H1 (cell line): ENCODE results near the gene CHD5. TPM values are rescaled to one million over a fixed set of nuclear protein-coding genes. Genes with fewer than 3 reads are reported as not detected.

Experiments used
- CTCF ChIA-PET: fragments of 300-600 bp; sonication (Branson Sonifier 250); formaldehyde crosslinking; loops from one replicate; lab custom pipeline; 2021; ENCODE audit not compliant: partially characterized antibody; lab: Charles Lee
- POLR2A ChIA-PET: fragments of 300-600 bp; sonication (Branson Sonifier 250); formaldehyde crosslinking; loops from one replicate; lab custom pipeline; 2021; ENCODE audit warnings: inconsistent platforms; ENCODE audit not compliant: partially characterized antibody; lab: Charles Lee
- DNase-seq, 2 experiments: peaks; one replicate each; pipeline versions ENCODE4 v3.0.0 to v3.0.0-alpha.2; 2010 to 2022; ENCODE audit warnings: low spot score in 2 of 2, low read depth in 1 of 2, mixed read lengths in 1 of 2
- FAIRE-seq: peaks from 2 replicates; lab custom pipeline; 2011; peaks lifted over from hg19 to GRCh38; lab: Jason Lieb, UNC
- H2AFZ ChIP-seq: 2 replicates; pipeline ENCODE4 v1.8.1; 2012; ENCODE audit warnings: low read length, inconsistent platforms
- H2AK5ac ChIP-seq: 2 replicates; pipeline ENCODE4 v1.6.1; 2013; ENCODE audit warnings: low read depth, low read length
- H2BK120ac ChIP-seq: replicated peaks from 2 replicates; pipeline ENCODE3; 2013; ENCODE audit warnings: low read depth, low read length, inconsistent platforms
- H2BK12ac ChIP-seq: 2 replicates; pipeline ENCODE4 v1.6.1; 2013; ENCODE audit warnings: low read depth, low read length
- H2BK15ac ChIP-seq: 2 replicates; pipeline ENCODE4 v1.6.1; 2013; ENCODE audit warnings: low read length
- H2BK20ac ChIP-seq: 2 replicates; pipeline ENCODE4 v1.6.1; 2013; ENCODE audit warnings: low read length
- H2BK5ac ChIP-seq: 2 replicates; pipeline ENCODE4 v1.6.1; 2013; ENCODE audit warnings: low read depth, low read length
- H3K14ac ChIP-seq: 2 replicates; pipeline ENCODE4 v1.6.1; 2013; ENCODE audit warnings: inconsistent platforms; ENCODE audit not compliant: insufficient read length
- H3K18ac ChIP-seq: 2 replicates; pipeline ENCODE4 v1.6.1; 2013; ENCODE audit warnings: low read length; ENCODE audit errors: extremely low read depth
- H3K23ac ChIP-seq: 2 replicates; pipeline ENCODE4 v1.6.1; 2013; ENCODE audit warnings: inconsistent platforms; ENCODE audit not compliant: insufficient read length
- H3K23me2 ChIP-seq: 2 replicates; pipeline ENCODE4 v1.6.1; 2013; ENCODE audit warnings: low read depth, low read length
- H3K27ac ChIP-seq: 2 replicates; pipeline ENCODE4 v1.6.1; 2011; ENCODE audit warnings: low read depth, low read length, inconsistent platforms
- H3K27me3 ChIP-seq, 4 experiments: replicated peaks in 1 of 4; 1 replicate in 1 of 4; 2 replicates in 3 of 4; pipeline versions ENCODE4 v1.6.1 to v1.8.1; 2011 to 2013; ENCODE audit warnings: low read length in 3 of 4, mild to moderate bottlenecking in 3 of 4, inconsistent platforms in 2 of 4, mixed read lengths in 2 of 4, moderate library complexity in 1 of 4; ENCODE audit not compliant: control insufficient read depth in 3 of 4, insufficient read depth in 3 of 4; ENCODE audit errors: extremely low read depth in 1 of 4
- H3K36me3 ChIP-seq, 4 experiments: 2 replicates each; pipeline versions ENCODE4 v1.6.1 to v1.8.1; 2011 to 2013; ENCODE audit warnings: mild to moderate bottlenecking in 4 of 4, low read length in 3 of 4, moderate library complexity in 2 of 4, control low read depth in 1 of 4, inconsistent platforms in 1 of 4; ENCODE audit not compliant: insufficient read depth in 4 of 4, control insufficient read depth in 2 of 4
- H3K4ac ChIP-seq: replicated peaks from 2 replicates; pipeline ENCODE3; 2013; ENCODE audit warnings: low read length, low read depth, mixed read lengths, inconsistent platforms; ENCODE audit not compliant: insufficient read length
- H3K4me1 ChIP-seq, 4 experiments: replicated peaks in 1 of 4; 1 replicate in 1 of 4; 2 replicates in 3 of 4; pipeline versions ENCODE4 v1.6.1 to v1.8.1; 2011 to 2013; ENCODE audit warnings: low read length in 3 of 4, inconsistent platforms in 2 of 4, mixed read lengths in 1 of 4; ENCODE audit not compliant: insufficient read depth in 4 of 4, control insufficient read depth in 3 of 4
- H3K4me2 ChIP-seq, 2 experiments: 2 replicates each; pipeline versions ENCODE4 v1.6.1 to v1.8.1; 2011 to 2013; ENCODE audit warnings: low read depth in 2 of 2, low read length in 2 of 2, control low read depth in 1 of 2, inconsistent platforms in 1 of 2, mild to moderate bottlenecking in 1 of 2; ENCODE audit not compliant: insufficient read depth in 1 of 2
- H3K4me3 ChIP-seq, 4 experiments: fragments of 200-600, 300-600 bp in 1 of 4; sonication (generic), shearing (Covaris generic), sonication (Bioruptor Twin) in 1 of 4; 2 replicates each; pipeline versions ENCODE4 v1.5.1 to v1.8.1; 2011 to 2016; ENCODE audit warnings: low read length in 4 of 4, low read depth in 3 of 4, control low read depth in 2 of 4, inconsistent platforms in 2 of 4, mild to moderate bottlenecking in 2 of 4, mixed read lengths in 1 of 4, moderate library complexity in 1 of 4; ENCODE audit not compliant: insufficient read depth in 2 of 4; ENCODE audit errors: extremely low read depth in 1 of 4
- H3K56ac ChIP-seq: replicated peaks from 2 replicates; pipeline ENCODE3; 2013; ENCODE audit warnings: low read depth, mild to moderate bottlenecking, mixed read lengths, low read length, inconsistent platforms; ENCODE audit not compliant: insufficient read length
- H3K79me1 ChIP-seq: 2 replicates; pipeline ENCODE4 v1.6.1; 2013; ENCODE audit warnings: low read depth, low read length, control low read depth
- H3K79me2 ChIP-seq, 2 experiments: 2 replicates each; pipeline versions ENCODE4 v1.6.1 to v1.8.1; 2012 to 2013; ENCODE audit warnings: low read length in 2 of 2, mild to moderate bottlenecking in 2 of 2, inconsistent platforms in 1 of 2; ENCODE audit not compliant: insufficient read depth in 2 of 2, control insufficient read depth in 1 of 2
- H3K9ac ChIP-seq, 4 experiments: replicated peaks in 1 of 4; 1 replicate in 1 of 4; 2 replicates in 3 of 4; pipeline versions ENCODE4 v1.6.1 to v1.8.1; 2011 to 2013; ENCODE audit warnings: low read depth in 3 of 4, low read length in 3 of 4, control low read depth in 2 of 4, mild to moderate bottlenecking in 2 of 4, moderate library complexity in 2 of 4, inconsistent platforms in 1 of 4; ENCODE audit errors: extremely low read depth in 1 of 4
- H3K9me3 ChIP-seq, 2 experiments: 2 replicates each; pipeline versions ENCODE4 v1.6.1 to v1.8.1; 2012 to 2013; ENCODE audit warnings: mild to moderate bottlenecking in 2 of 2, moderate library complexity in 2 of 2, control low read depth in 1 of 2, inconsistent platforms in 1 of 2, low read depth in 1 of 2, low read length in 1 of 2, mixed read lengths in 1 of 2; ENCODE audit not compliant: insufficient read depth in 2 of 2
- H4K20me1 ChIP-seq, 2 experiments: replicated peaks in 1 of 2; 2 replicates each; pipeline versions ENCODE3 to v1.8.1; 2011 to 2013; ENCODE audit warnings: inconsistent platforms in 2 of 2, low read length in 2 of 2, mild to moderate bottlenecking in 1 of 2; ENCODE audit not compliant: insufficient read depth in 2 of 2, control insufficient read depth in 1 of 2
- H4K5ac ChIP-seq: 2 replicates; pipeline ENCODE4 v1.6.1; 2013; ENCODE audit warnings: low read length, low read depth, mixed read lengths, inconsistent platforms; ENCODE audit not compliant: insufficient read length
- H4K8ac ChIP-seq: 2 replicates; pipeline ENCODE4 v1.8.0; 2013; ENCODE audit warnings: mild to moderate bottlenecking, moderate library complexity, low read length, inconsistent platforms; ENCODE audit not compliant: insufficient read depth; ENCODE audit errors: extremely low read depth
- H4K91ac ChIP-seq: replicated peaks from 2 replicates; pipeline ENCODE3; 2013; ENCODE audit warnings: low read length, mixed read lengths, inconsistent platforms; ENCODE audit not compliant: insufficient read length
- ATF2 ChIP-seq: IDR thresholded peaks from 2 replicates; pipeline ENCODE4 v1.6.1; 2012; ENCODE audit warnings: low read length, inconsistent platforms
- ATF3 ChIP-seq: IDR thresholded peaks from 2 replicates; pipeline ENCODE4 v1.6.1; 2011; ENCODE audit warnings: low read depth, mild to moderate bottlenecking, low read length; ENCODE audit not compliant: insufficient read depth
- CBX5 ChIP-seq: fragments of 300-800, 300-1000 bp; sonication (generic); IDR thresholded peaks from 2 replicates; pipeline ENCODE4 v1.7.1; 2016; ENCODE audit warnings: antibody characterized with exemption, low read length, low read depth
- NRF1 ChIP-seq: IDR thresholded peaks from 2 replicates; pipeline ENCODE4 v1.6.1; 2011; ENCODE audit warnings: mild to moderate bottlenecking, low read depth, low read length, improper control_type of control experiment
- POU5F1 ChIP-seq: IDR thresholded peaks from 2 replicates; pipeline ENCODE4 v1.6.1; 2011; ENCODE audit warnings: low read depth, mild to moderate bottlenecking, low read length, moderate library complexity
- SAP30 ChIP-seq: fragments of 300-600 bp; sonication (generic); IDR thresholded peaks from 2 replicates; pipeline ENCODE4 v1.7.1; 2012; ENCODE audit warnings: low read length, moderate library complexity, mild to moderate bottlenecking, inconsistent platforms; ENCODE audit not compliant: insufficient read depth, insufficient replicate concordance
- SP2 ChIP-seq: IDR thresholded peaks from 2 replicates; pipeline ENCODE4 v1.6.1; 2012; ENCODE audit warnings: mild to moderate bottlenecking, low read length, inconsistent platforms
- TAF7 ChIP-seq: optimal IDR thresholded peaks from 2 replicates; pipeline ENCODE3; 2011; ENCODE audit warnings: low read depth, mild to moderate bottlenecking, inconsistent platforms, low read length, moderate library complexity, borderline replicate concordance
- USF2 ChIP-seq: IDR thresholded peaks from 2 replicates; pipeline ENCODE4 v1.6.1; 2011; ENCODE audit warnings: low read length, improper control_type of control experiment
- WGBS, 2 experiments: shearing (Covaris generic) in 1 of 2; methylation state at CpG; one replicate each; pipeline versions ENCODE4 v1.1.6 to v1.1.7; 2013 to 2015; ENCODE audit warnings: low lambda C conversion rate in 2 of 2, mixed read lengths in 2 of 2, inconsistent platforms in 1 of 2, low coverage in 1 of 2, missing lambda C conversion rate in 1 of 2; ENCODE audit not compliant: insufficient replicate concordance in 2 of 2, insufficient coverage in 1 of 2, insufficient read length in 1 of 2; ENCODE audit errors: extremely low coverage in 1 of 2, missing lambda C conversion rate in 1 of 2; 5-methylcytosine and 5-hydroxymethylcytosine counted together
- polyA plus RNA-seq, 7 experiments: library from polyadenylated mRNA; depleted of rRNA in 3 of 7; stranded (reverse) in 5 of 7; unstranded in 2 of 7; fragments of >200 nt in 5 of 7; fragments of 200-250 nt in 2 of 7; gene quantifications; 1 replicate in 5 of 7; 2 replicates in 1 of 7; 4 replicates in 1 of 7; pipeline versions ENCODE4 v1.2.1 to v1.2.3, GENCODE V29; 2011 to 2013; ENCODE audit warnings: missing spikeins in 2 of 7, mixed read lengths in 2 of 7
- total RNA-seq: library from RNA; stranded (reverse); fragmentation: NEBNext Ultra II Directional; extraction: Animal tissue kit (Norgen Biotek cat#: 25700); gene quantifications from 2 replicates; pipeline ENCODE4 v1.2.1, GENCODE V29; 2021

The CHD5 gene
- total and polyA plus RNA-seq, 2 of the 8 experiments (the other 6 are each of a cell fraction or from before 2014, with no cell fraction given): 0.42 to 1.8 TPM

GRCh38 chr1:6149597-6149996 is 30.5 kb downstream of the CHD5 start:
- CTCF ChIA-PET: no interaction called here
- no peaks in the 10 kb centered on the region for H3K79me1 ChIP-seq
- H3K18ac ChIP-seq: peak overlapping the region; percentile 5; the same call in 1 of the 2 replicates
- no peak overlapping the region for H2BK20ac ChIP-seq
- H2BK120ac ChIP-seq: no peak overlapping the region
- H3K14ac ChIP-seq: no peak overlapping the region
- H3K23me2 ChIP-seq: peaks cover 11% of the 10 kb centered on the region
- no peak overlapping the region for H2BK12ac ChIP-seq
- H4K91ac ChIP-seq: no peak overlapping the region
- DNase-seq (no peak), FAIRE-seq (no peak)
- H3K9ac ChIP-seq: no peak overlapping the region
- H2AFZ ChIP-seq: no peak overlapping the region
- peaks cover 0 to 12% (median 4%) of the 10 kb centered on the region in 4 experiments; a peak in 4 of 7 replicates for H3K4me1 ChIP-seq
- no peak overlapping the region for H4K8ac ChIP-seq
- no peaks in the 10 kb centered on the region for H3K79me2 ChIP-seq
- no peak overlapping the region for H2BK15ac ChIP-seq
- H4K20me1 ChIP-seq: peaks cover 0 to 13% of the 10 kb centered on the region in 2 experiments
- no peak overlapping the region for H3K27ac ChIP-seq
- peak overlapping the region; percentile 97 for H3K4ac ChIP-seq
- no peaks in the 10 kb centered on the region for H3K36me3 ChIP-seq
- H2AK5ac ChIP-seq: peak overlapping the region; percentile 66
- no peak overlapping the region for H3K4me3 ChIP-seq
- peak overlapping the region in 1 of 2 experiments; percentile 77; a peak in 1 of 4 replicates for H3K4me2 ChIP-seq
- H3K23ac ChIP-seq: no peak overlapping the region
- H3K27me3 ChIP-seq: peaks cover 4 to 26% (median 21%) of the 10 kb centered on the region in 4 experiments
- H3K9me3 ChIP-seq: no peaks in the 10 kb centered on the region
- no peak overlapping the region for H4K5ac ChIP-seq
- H2BK5ac ChIP-seq: no peak overlapping the region
- POLR2A ChIA-PET: no interaction called here
- H3K56ac ChIP-seq: no peak overlapping the region
- 93% methylated on average over 1 of the region's 1 CpG; no CpG with 5 or more reads in 1 of the 2 experiments for WGBS, 2 experiments
- TF ChIP-seq USF2 (no peak), SP2 (no peak), NRF1 (no peak), POU5F1 (no peak), ATF3 (no peak), CBX5 (no peak), SAP30 (no peak), TAF7 (no peak), ATF2 (no peak)
